ENCODE measurements around the gene TET3. TPM values are rescaled to one million over a fixed set of nuclear protein-coding genes. Genes with fewer than 3 reads are reported as not detected.

TET3 gene
- polyA plus RNA-seq, 3 donors = 0.79 to 18.6 (median 1.4) TPM

DNA sequence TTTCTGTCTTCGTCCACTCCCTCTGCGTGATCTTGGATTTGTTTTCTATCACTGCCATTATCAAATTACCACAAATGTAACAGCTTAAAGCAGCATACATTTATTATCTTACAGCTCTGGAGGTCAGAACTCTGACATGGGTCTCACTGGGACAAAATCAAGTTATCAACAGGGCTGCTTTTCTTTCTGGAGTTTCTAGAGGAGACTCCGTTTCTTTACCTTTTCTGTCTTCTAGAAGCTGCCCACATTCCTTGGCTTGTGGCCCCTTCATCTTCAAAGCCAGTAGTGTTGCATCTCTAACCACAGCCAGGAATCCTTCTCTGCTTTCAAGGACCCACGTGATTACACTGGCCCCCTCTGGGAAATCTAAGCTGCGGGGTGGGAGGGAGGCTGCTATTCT, 21.9 kb upstream of the TET3 start:
- Mint-ChIP-seq H3K4me3 (no peak overlapping the region), H3K36me3 (peaks cover 27 to 28% of the 10 kb centered on the region in 2 donors)
- no peak for DNase-seq

DNA sequence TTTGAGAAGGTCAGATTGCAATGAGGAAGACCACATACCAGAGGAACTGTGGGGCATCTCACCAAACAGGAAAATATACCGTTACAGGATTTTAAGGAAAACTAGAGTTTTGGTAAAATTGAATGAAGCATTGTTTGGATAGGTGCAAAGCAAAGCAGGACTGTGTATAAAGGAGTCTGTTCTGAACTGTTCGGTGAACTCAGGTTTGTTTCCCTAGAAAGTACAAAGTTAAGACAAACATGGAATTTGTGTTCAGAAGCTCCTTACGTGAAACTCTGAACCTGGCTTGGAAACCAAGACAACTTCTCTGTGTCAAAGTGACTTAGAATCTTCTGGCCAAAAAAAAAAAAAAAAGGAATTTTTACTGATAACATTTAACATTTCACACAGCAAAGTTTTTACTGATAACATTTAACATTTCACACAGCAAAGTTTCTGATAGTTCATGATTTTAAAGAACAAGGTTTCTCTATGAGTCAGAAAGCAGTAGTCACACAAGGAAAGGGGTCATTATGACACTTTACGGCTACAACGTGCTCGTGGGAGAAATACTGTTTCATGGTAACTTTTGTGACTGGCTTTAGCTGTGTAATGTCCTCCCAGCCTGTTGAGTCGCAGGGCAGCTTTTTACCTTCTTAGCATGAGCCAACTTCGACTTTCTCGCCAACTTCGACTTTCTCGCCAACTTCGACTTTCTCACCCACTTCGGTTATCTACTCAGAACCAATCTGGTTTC, 21.2 kb upstream of the TET3 start:
- H3K27ac Mint-ChIP-seq = peak overlapping the region in 3 of 7 donors; percentile 41 to 76 (median 68)

More for the DNA sequence above, 21.9 kb upstream of the TET3 start:
- 67% methylated on average over 3 of the region's 5 CpGs for WGBS (ENCODE audit: insufficient coverage)
- Histone ChIP-seq H3K9me3 (replicated peaks in 1 of 2; ENCODE audit: control insufficient read depth in 1 of 2, insufficient read depth in 1 of 2, low read length in 2 of 2) (no peaks in the 10 kb centered on the region), H3K9ac (ENCODE audit: insufficient read depth, low read length, poor library complexity, severe bottlenecking) (no peak overlapping the region), H3K4me1 (ENCODE audit: control insufficient read depth in 1 of 2, insufficient read depth in 2 of 2, low read length in 2 of 2) (peaks cover 4 to 5% of the 10 kb centered on the region in 2 donors), H3K79me2 (ENCODE audit: insufficient read depth, low read length) (no peaks in the 10 kb centered on the region), H4K20me1 (ENCODE audit: insufficient read depth, low read length) (no peaks in the 10 kb centered on the region), H3K4me2 (replicated peaks; ENCODE audit: extremely low read depth, low read length, poor library complexity, severe bottlenecking) (no peak overlapping the region), H3K27me3 (ENCODE audit: control insufficient read depth in 2 of 2, insufficient read depth in 2 of 2, low read length in 2 of 2) (no peaks in the 10 kb centered on the region), H3K36me3 (replicated peaks in 1 of 2; ENCODE audit: control insufficient read depth in 1 of 2, insufficient read depth in 2 of 2, low read length in 2 of 2) (peaks cover 20 to 23% of the 10 kb centered on the region in 2 donors), H3K27ac (ENCODE audit: low read depth in 1 of 2, low read length in 2 of 2) (no peak overlapping the region), H3K4me3 (replicated peaks in 1 of 3; ENCODE audit: low read depth in 2 of 3, low read length in 3 of 3) (no peak overlapping the region), H2AFZ (ENCODE audit: insufficient read depth, low read depth, low read length, poor library complexity, severe bottlenecking) (no peak overlapping the region)
- H3K9me3 Mint-ChIP-seq = peaks cover 0 to 9% (median 3%) of the 10 kb centered on the region in 7 donors
- no peaks in the 10 kb centered on the region for H3K27me3 Mint-ChIP-seq (ENCODE audit: low read depth in 3 of 3)
- TF ChIP-seq, protein P1, sequence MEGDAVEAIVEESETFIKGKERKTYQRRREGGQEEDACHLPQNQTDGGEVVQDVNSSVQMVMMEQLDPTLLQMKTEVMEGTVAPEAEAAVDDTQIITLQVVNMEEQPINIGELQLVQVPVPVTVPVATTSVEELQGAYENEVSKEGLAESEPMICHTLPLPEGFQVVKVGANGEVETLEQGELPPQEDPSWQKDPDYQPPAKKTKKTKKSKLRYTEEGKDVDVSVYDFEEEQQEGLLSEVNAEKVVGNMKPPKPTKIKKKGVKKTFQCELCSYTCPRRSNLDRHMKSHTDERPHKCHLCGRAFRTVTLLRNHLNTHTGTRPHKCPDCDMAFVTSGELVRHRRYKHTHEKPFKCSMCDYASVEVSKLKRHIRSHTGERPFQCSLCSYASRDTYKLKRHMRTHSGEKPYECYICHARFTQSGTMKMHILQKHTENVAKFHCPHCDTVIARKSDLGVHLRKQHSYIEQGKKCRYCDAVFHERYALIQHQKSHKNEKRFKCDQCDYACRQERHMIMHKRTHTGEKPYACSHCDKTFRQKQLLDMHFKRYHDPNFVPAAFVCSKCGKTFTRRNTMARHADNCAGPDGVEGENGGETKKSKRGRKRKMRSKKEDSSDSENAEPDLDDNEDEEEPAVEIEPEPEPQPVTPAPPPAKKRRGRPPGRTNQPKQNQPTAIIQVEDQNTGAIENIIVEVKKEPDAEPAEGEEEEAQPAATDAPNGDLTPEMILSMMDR (IDR thresholded peaks at IDR 0.05) = no peak
- H3K4me1 Mint-ChIP-seq = peaks cover 17% of the 10 kb centered on the region
- peak overlapping the region in 2 of 7 donors; percentile 0 to 16 for H3K27ac Mint-ChIP-seq
- intact Hi-C loops (cut with micrococcal nuclease) = no loop called here

More for the DNA sequence above, 21.2 kb upstream of the TET3 start:
- Mint-ChIP-seq H3K4me1 (peaks cover 25% of the 10 kb centered on the region), H3K27me3 (ENCODE audit: low read depth in 3 of 3) (no peaks in the 10 kb centered on the region), H3K36me3 (peaks cover 19 to 21% of the 10 kb centered on the region in 2 donors), H3K4me3 (no peak overlapping the region), H3K9me3 (peaks cover 0 to 9% (median 3%) of the 10 kb centered on the region in 7 donors)
- Histone ChIP-seq H3K27ac (ENCODE audit: low read depth in 1 of 2, low read length in 2 of 2) (no peak overlapping the region), H3K4me1 (ENCODE audit: control insufficient read depth in 1 of 2, insufficient read depth in 2 of 2, low read length in 2 of 2) (peaks cover 10 to 13% of the 10 kb centered on the region in 2 donors), H3K4me2 (replicated peaks; ENCODE audit: extremely low read depth, low read length, poor library complexity, severe bottlenecking) (no peak overlapping the region), H3K4me3 (replicated peaks in 1 of 3; ENCODE audit: low read depth in 2 of 3, low read length in 3 of 3) (no peak overlapping the region), H3K27me3 (ENCODE audit: control insufficient read depth in 2 of 2, insufficient read depth in 2 of 2, low read length in 2 of 2) (no peaks in the 10 kb centered on the region), H4K20me1 (ENCODE audit: insufficient read depth, low read length) (no peaks in the 10 kb centered on the region), H3K79me2 (ENCODE audit: insufficient read depth, low read length) (no peaks in the 10 kb centered on the region), H3K9ac (ENCODE audit: insufficient read depth, low read length, poor library complexity, severe bottlenecking) (no peak overlapping the region), H3K9me3 (replicated peaks in 1 of 2; ENCODE audit: control insufficient read depth in 1 of 2, insufficient read depth in 1 of 2, low read length in 2 of 2) (no peaks in the 10 kb centered on the region), H3K36me3 (replicated peaks in 1 of 2; ENCODE audit: control insufficient read depth in 1 of 2, insufficient read depth in 2 of 2, low read length in 2 of 2) (peaks cover 13 to 15% of the 10 kb centered on the region in 2 donors), H2AFZ (ENCODE audit: insufficient read depth, low read depth, low read length, poor library complexity, severe bottlenecking) (no peak overlapping the region)
- peak in 1 of 3 donors; percentile 48 for DNase-seq
- intact Hi-C loops (cut with micrococcal nuclease) = no loop called here
- 90% methylated on average over 12 of the region's 13 CpGs for WGBS (ENCODE audit: insufficient coverage)
- TF ChIP-seq, protein P1 (IDR thresholded peaks at IDR 0.05) = no peak
